ENCODE results near the gene UTS2R.
"Not testable (repeated sequence)": the region's sequence is repeated elsewhere in the genome, so short reads cannot be mapped to it uniquely, and the experiment has no call there.

The UTS2R gene

DNA sequence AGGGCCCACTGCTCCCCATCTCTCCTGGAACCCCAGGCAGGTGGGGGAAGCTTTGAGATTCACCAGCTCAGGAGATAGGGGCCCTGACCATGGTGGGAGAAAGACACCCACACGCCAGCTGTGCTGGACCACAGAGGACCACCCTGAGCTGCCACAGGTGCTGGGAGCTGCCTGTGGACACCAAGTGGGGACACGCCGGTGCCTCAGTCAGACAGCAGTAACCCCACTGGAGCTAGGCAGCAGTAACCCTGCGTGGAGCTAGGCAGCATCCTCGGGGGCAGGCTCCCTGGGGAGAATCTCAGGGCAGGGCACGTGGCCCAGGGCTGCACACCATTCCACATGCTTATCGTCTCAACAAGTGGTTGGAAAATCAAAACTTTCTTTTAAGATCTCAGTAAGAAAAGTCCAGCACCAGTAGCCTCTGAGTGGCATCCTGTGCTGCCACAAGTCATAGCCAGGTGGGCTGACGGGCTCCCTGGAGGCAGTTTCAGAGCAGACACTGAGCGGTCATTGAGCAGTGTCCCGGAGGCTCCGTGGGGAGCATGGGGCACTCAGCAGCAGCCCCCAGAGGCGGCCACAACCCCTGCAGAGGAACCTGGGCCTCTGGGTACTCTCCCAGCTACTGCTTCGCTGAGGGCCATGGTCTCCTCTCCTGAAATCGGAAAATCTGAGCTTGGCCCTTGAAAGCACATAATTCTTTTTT lies 38.6 kb downstream of the UTS2R start:
- TF ChIP-seq EZH2phosphoT487 (IDR thresholded peaks at IDR 0.05; ENCODE audit: borderline replicate concordance), result no peak
- TF ChIP-seq, protein P1, sequence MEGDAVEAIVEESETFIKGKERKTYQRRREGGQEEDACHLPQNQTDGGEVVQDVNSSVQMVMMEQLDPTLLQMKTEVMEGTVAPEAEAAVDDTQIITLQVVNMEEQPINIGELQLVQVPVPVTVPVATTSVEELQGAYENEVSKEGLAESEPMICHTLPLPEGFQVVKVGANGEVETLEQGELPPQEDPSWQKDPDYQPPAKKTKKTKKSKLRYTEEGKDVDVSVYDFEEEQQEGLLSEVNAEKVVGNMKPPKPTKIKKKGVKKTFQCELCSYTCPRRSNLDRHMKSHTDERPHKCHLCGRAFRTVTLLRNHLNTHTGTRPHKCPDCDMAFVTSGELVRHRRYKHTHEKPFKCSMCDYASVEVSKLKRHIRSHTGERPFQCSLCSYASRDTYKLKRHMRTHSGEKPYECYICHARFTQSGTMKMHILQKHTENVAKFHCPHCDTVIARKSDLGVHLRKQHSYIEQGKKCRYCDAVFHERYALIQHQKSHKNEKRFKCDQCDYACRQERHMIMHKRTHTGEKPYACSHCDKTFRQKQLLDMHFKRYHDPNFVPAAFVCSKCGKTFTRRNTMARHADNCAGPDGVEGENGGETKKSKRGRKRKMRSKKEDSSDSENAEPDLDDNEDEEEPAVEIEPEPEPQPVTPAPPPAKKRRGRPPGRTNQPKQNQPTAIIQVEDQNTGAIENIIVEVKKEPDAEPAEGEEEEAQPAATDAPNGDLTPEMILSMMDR (conservative IDR thresholded peaks at IDR 0.05; ENCODE audit: low read length), result no peak
- no peaks in the 10 kb centered on the region for H3K9me3 ChIP-seq (ENCODE audit: insufficient read depth, low read depth, low read length)

DNA sequence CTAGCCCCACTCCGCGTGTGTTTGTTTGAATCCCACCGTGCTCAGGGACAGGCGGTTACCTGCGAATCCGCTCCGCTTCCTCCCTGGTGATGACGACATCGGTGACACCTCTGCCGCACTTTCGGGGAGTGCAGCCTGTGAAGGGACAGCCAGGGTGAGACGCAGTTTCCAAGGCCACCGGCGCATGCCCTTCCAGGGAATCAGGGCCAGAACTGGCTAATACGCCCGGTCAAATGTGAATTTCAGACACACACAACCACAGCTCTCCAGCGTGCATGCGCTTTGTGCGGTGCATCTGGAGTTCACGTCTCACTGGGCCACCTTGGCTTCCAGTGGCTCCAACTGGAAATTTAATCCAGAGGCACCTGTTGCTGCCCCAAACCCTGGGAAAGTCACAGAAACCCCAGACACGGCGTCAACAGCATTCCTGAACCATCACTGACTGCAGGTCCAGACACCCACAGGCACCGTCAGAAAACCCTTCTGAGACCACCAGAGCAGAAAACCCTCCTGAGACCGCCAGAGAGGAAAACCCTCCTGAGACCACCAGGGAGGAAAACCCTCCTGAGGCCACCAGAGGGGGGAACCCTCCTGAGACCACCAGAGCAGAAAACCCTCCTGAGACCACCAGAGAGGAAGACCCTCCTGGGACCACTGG lies 40.0 kb downstream of the UTS2R start:
- Histone ChIP-seq H3K4me3 (ENCODE audit: low read length, poor library complexity, severe bottlenecking) (no peak overlapping the region), H3K9me3 (ENCODE audit: insufficient read depth, low read depth, low read length) (no peaks in the 10 kb centered on the region), H3K4me1 (ENCODE audit: insufficient read depth, low read length, poor library complexity, severe bottlenecking) (peaks cover 7% of the 10 kb centered on the region), H3F3A (ENCODE audit: low read depth) (no peaks in the 10 kb centered on the region), H3K9me2 (replicated peaks; ENCODE audit: low read depth, low read length) (no peaks in the 10 kb centered on the region), H4K20me1 (ENCODE audit: insufficient read depth, low read length, poor library complexity, severe bottlenecking) (peaks cover 11% of the 10 kb centered on the region), H3K4me2 (ENCODE audit: low read depth, low read length, poor library complexity, severe bottlenecking) (no peak overlapping the region), H3K9ac (ENCODE audit: low read depth, low read length, poor library complexity, severe bottlenecking) (no peak overlapping the region), H3K36me3 (ENCODE audit: insufficient read depth, low read length) (no peaks in the 10 kb centered on the region; the same call in 1 of the 2 replicates), H3K79me2 (ENCODE audit: insufficient read depth, low read length) (peaks cover 11% of the 10 kb centered on the region; the same call in 1 of the 2 replicates), H2AFZ (ENCODE audit: low read length) (no peak overlapping the region), H3K27me3 (ENCODE audit: insufficient read depth, low read length, poor library complexity, severe bottlenecking) (no peaks in the 10 kb centered on the region)
- no peak for TF ChIP-seq EZH2phosphoT487 (IDR thresholded peaks at IDR 0.05; ENCODE audit: borderline replicate concordance)
- TF ChIP-seq, protein P1 (conservative IDR thresholded peaks at IDR 0.05; ENCODE audit: low read length), result no peak

More for the DNA sequence above, 38.6 kb downstream of the UTS2R start:
- H3K36me3 ChIP-seq (ENCODE audit: insufficient read depth, low read length), result no peaks in the 10 kb centered on the region; the same call in 1 of the 2 replicates
- H3K27me3 ChIP-seq (ENCODE audit: insufficient read depth, low read length, poor library complexity, severe bottlenecking), result no peaks in the 10 kb centered on the region
- no peak overlapping the region for H2AFZ ChIP-seq (ENCODE audit: low read length)
- peaks cover 6% of the 10 kb centered on the region for H4K20me1 ChIP-seq (ENCODE audit: insufficient read depth, low read length, poor library complexity, severe bottlenecking)
- H3K4me3 ChIP-seq (ENCODE audit: low read length, poor library complexity, severe bottlenecking), result no peak overlapping the region
- H3K79me2 ChIP-seq (ENCODE audit: insufficient read depth, low read length), result peaks cover 11% of the 10 kb centered on the region; the same call in 1 of the 2 replicates
- no peaks in the 10 kb centered on the region for H3K9me2 ChIP-seq (replicated peaks; ENCODE audit: low read depth, low read length)
- H3K4me1 ChIP-seq (ENCODE audit: insufficient read depth, low read length, poor library complexity, severe bottlenecking), result peaks cover 7% of the 10 kb centered on the region
- H3F3A ChIP-seq (ENCODE audit: low read depth), result no peaks in the 10 kb centered on the region
- no peak overlapping the region for H3K4me2 ChIP-seq (ENCODE audit: low read depth, low read length, poor library complexity, severe bottlenecking)
- no peak overlapping the region for H3K9ac ChIP-seq (ENCODE audit: low read depth, low read length, poor library complexity, severe bottlenecking)

DNA sequence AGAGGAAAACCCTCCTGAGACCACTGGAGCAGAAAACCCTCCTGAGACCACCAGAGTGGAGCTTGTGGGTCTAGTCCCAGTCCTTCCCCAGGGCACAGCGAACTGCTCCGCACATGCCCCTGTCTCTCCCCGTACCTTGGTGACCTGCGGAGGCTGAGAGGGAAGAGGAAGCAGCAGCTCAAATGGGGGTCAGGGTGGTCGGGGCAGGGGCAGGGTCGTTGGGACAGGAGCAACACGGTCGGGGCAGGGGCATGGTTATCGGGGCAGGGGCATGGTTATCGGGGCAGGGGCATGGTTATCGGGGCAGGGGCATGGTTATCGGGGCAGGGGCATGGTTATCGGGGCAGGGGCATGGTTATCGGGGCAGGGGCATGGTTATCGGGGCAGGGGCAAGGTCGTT lies 40.5 kb downstream of the UTS2R start:
- H3K4me1 ChIP-seq (ENCODE audit: insufficient read depth, low read length, poor library complexity, severe bottlenecking); H3K9me3 ChIP-seq (ENCODE audit: insufficient read depth, low read depth, low read length); H3K27me3 ChIP-seq (ENCODE audit: insufficient read depth, low read length, poor library complexity, severe bottlenecking); H3F3A ChIP-seq (ENCODE audit: low read depth); H3K9me2 ChIP-seq (replicated peaks; ENCODE audit: low read depth, low read length); H3K4me2 ChIP-seq (ENCODE audit: low read depth, low read length, poor library complexity, severe bottlenecking); H3K36me3 ChIP-seq (ENCODE audit: insufficient read depth, low read length); H3K9ac ChIP-seq (ENCODE audit: low read depth, low read length, poor library complexity, severe bottlenecking); H3K4me3 ChIP-seq (ENCODE audit: low read length, poor library complexity, severe bottlenecking); H2AFZ ChIP-seq (ENCODE audit: low read length): not testable (repeated sequence)
- peaks cover 11% of the 10 kb centered on the region; the same call in 1 of the 2 replicates for H3K79me2 ChIP-seq (ENCODE audit: insufficient read depth, low read length)
- peaks cover 15% of the 10 kb centered on the region for H4K20me1 ChIP-seq (ENCODE audit: insufficient read depth, low read length, poor library complexity, severe bottlenecking)

Measured in Loucy (cell line).